ENCODE measurements around the gene DNAJC15.

DNA sequence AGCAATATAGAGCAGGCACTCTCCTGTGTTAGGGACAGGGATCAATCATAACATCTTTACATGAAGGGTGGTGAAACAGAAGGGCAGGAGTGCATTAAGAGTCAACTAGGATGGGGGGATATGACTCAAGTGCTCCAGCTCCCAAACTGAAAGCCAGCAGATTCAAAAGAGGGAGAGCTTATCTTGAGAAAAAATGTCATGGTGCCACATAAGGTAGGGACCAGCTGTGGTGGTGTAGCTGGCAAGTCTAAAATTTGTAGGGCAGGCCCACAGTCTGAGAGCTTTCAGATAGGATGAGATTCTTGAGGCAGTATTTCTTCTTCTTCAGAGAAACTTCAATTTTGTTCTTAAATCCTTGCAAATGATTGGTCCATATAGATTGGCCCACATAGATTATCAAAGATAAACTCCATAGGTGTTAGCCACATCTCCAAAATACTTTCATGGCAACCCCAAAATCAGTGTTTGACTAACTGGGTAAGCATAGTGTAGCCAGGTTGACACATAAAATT, 19.1 kb downstream of the DNAJC15 start:
- TF ChIP-seq, protein P1, sequence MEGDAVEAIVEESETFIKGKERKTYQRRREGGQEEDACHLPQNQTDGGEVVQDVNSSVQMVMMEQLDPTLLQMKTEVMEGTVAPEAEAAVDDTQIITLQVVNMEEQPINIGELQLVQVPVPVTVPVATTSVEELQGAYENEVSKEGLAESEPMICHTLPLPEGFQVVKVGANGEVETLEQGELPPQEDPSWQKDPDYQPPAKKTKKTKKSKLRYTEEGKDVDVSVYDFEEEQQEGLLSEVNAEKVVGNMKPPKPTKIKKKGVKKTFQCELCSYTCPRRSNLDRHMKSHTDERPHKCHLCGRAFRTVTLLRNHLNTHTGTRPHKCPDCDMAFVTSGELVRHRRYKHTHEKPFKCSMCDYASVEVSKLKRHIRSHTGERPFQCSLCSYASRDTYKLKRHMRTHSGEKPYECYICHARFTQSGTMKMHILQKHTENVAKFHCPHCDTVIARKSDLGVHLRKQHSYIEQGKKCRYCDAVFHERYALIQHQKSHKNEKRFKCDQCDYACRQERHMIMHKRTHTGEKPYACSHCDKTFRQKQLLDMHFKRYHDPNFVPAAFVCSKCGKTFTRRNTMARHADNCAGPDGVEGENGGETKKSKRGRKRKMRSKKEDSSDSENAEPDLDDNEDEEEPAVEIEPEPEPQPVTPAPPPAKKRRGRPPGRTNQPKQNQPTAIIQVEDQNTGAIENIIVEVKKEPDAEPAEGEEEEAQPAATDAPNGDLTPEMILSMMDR (conservative IDR thresholded peaks at IDR 0.05 in 1 of 2, IDR thresholded peaks at IDR 0.05 in 1 of 2; ENCODE audit: low read depth in 1 of 2, low read length in 2 of 2), result no peak
- TF ChIP-seq EZH2 (IDR thresholded peaks at IDR 0.05; ENCODE audit: low read length, missing control alignments), result no peak

Data from fibroblast of lung (primary cell).